NCI-H526 (cell line): Measurements from ENCODE around the gene SPDL1.

ENCODE experiments used
- DNase-seq, 2 experiments: peaks; one replicate each; lab custom pipeline; 2025; lab: John Stamatoyannopoulos, UW

SPDL1 gene

GRCh38 chr5:169632946-169633345, 49.4 kb downstream of the SPDL1 start:
- no peak for DNase-seq

GRCh38 chr5:169634606-169635005, 51.0 kb downstream of the SPDL1 start:
- no peak for DNase-seq

GRCh38 chr5:169635936-169636335, 52.4 kb downstream of the SPDL1 start:
- DNase-seq: no peak

- no peak for DNase-seq
These were observed 53.0 kb downstream of the SPDL1 start for GRCh38 chr5:169636477-169637084.

GRCh38 chr5:169637085-169637548, 53.5 kb downstream of the SPDL1 start, which contains the start of gene DOCK2:
TSS of gene DOCK2 (plus strand) at chr5:169637275. CDS start at chr5:169637327, 52 bp downstream.
- no peak for DNase-seq

GRCh38 chr5:169637549-169638121, 54.1 kb downstream of the SPDL1 start:
- no peak for DNase-seq

GRCh38 chr5:169641253-169641652, 57.7 kb downstream of the SPDL1 start:
- DNase-seq: no peak

GRCh38 chr5:169646856-169647255, 63.3 kb downstream of the SPDL1 start:
- DNase-seq: no peak

- DNase-seq: no peak
These were observed 64.0 kb downstream of the SPDL1 start for GRCh38 chr5:169647566-169647965.

GRCh38 chr5:169648725-169649310, 65.2 kb downstream of the SPDL1 start:
- no peak for DNase-seq

GRCh38 chr5:169649486-169649885, 65.9 kb downstream of the SPDL1 start:
- no peak for DNase-seq

- DNase-seq: no peak
These were observed 67.2 kb downstream of the SPDL1 start for GRCh38 chr5:169650701-169651331.

GRCh38 chr5:169651526-169651925, 68.0 kb downstream of the SPDL1 start:
- no peak for DNase-seq

GRCh38 chr5:169652057-169652456, 68.5 kb downstream of the SPDL1 start:
- no peak for DNase-seq

GRCh38 chr5:169653091-169653490, 69.5 kb downstream of the SPDL1 start:
- no peak for DNase-seq
